ENCODE data around the gene CHRDL2. TPM values are rescaled to one million over a fixed set of nuclear protein-coding genes. Genes with fewer than 3 reads are reported as not detected.

CHRDL2 gene
- total and polyA plus RNA-seq, 2 donors (not counting 3 experiments of a cell fraction or from before 2014, with no cell fraction given) = not detected

- H3K4me2 ChIP-seq (ENCODE audit: insufficient read depth, low read length) = no peak overlapping the region
- H3K9me1 ChIP-seq (replicated peaks; ENCODE audit: control insufficient read depth, extremely low read depth, insufficient read depth, low read length) = no peaks in the 10 kb centered on the region
- no peak for DNase-seq (ENCODE audit: low read depth, low spot score)
- H2AFZ ChIP-seq (ENCODE audit: low read depth, low read length) = no peak overlapping the region
- TF ChIP-seq EZH2 (IDR thresholded peaks at IDR 0.05; ENCODE audit: borderline replicate concordance, low read depth, low read length, severe bottlenecking) = no peak
- FAIRE-seq = no peak
- no peaks in the 10 kb centered on the region for H3K79me2 ChIP-seq (ENCODE audit: control insufficient read depth, insufficient read depth, low read length)
- no peaks in the 10 kb centered on the region for H3K9me3 ChIP-seq (replicated peaks; ENCODE audit: control insufficient read depth, insufficient read depth, low read length)
- no peaks in the 10 kb centered on the region for H3K27me3 ChIP-seq (ENCODE audit: control insufficient read depth in 2 of 2, insufficient read depth in 2 of 2, low read length in 2 of 2)
- H3K27ac ChIP-seq (ENCODE audit: insufficient read depth, low read depth, low read length) = no peak overlapping the region
- H3K36me3 ChIP-seq (ENCODE audit: control insufficient read depth in 2 of 2, extremely low read depth in 1 of 2, insufficient read depth in 2 of 2, low read length in 2 of 2) = no peaks in the 10 kb centered on the region
- no peak overlapping the region for H3K4me3 ChIP-seq (replicated peaks in 1 of 3; ENCODE audit: insufficient read depth in 1 of 3, low read depth in 1 of 3, low read length in 3 of 3)
- no peaks in the 10 kb centered on the region for H4K20me1 ChIP-seq (replicated peaks; ENCODE audit: control insufficient read depth, extremely low read depth, insufficient read depth, low read length)
- CTCF ChIA-PET = interaction anchor here (9.0 kb wide), 1 partner anchor 21 kb away, joined by 84 read pairs; no protein-coding TSS in a partner anchor
- POLR2A ChIA-PET = no interaction called here
- no peak overlapping the region for H3K9ac ChIP-seq (replicated peaks; ENCODE audit: extremely low read depth, insufficient read depth, low read length)
- no TSS peak for BruUV-seq (replicated peaks)
- intact Hi-C loops (cut with micrococcal nuclease) = no loop called here
- H3K4me1 ChIP-seq (ENCODE audit: control insufficient read depth, extremely low read depth, insufficient read depth, low read length) = peaks cover 4% of the 10 kb centered on the region
- dilution Hi-C loops (cut with MboI; ENCODE audit: extremely low pct_ligation_motif_present, low sequenced_read_pairs) = no loop called here
Measured at GRCh38 chr11:74680703-74681531, 50.3 kb downstream of the CHRDL2 start.

GRCh38 chr11:74680035-74680671, 51.1 kb downstream of the CHRDL2 start:
- intact Hi-C loops (cut with micrococcal nuclease) = no loop called here
- H2AFZ ChIP-seq (ENCODE audit: low read depth, low read length) = no peak overlapping the region
- H3K36me3 ChIP-seq (ENCODE audit: control insufficient read depth in 2 of 2, extremely low read depth in 1 of 2, insufficient read depth in 2 of 2, low read length in 2 of 2) = no peaks in the 10 kb centered on the region
- FAIRE-seq (no peak), DNase-seq (ENCODE audit: low read depth, low spot score) (no peak)
- H3K9me1 ChIP-seq (replicated peaks; ENCODE audit: control insufficient read depth, extremely low read depth, insufficient read depth, low read length) = no peaks in the 10 kb centered on the region
- BruUV-seq (replicated peaks) = no TSS peak
- H3K79me2 ChIP-seq (ENCODE audit: control insufficient read depth, insufficient read depth, low read length) = no peaks in the 10 kb centered on the region
- no peaks in the 10 kb centered on the region for H3K27me3 ChIP-seq (ENCODE audit: control insufficient read depth in 2 of 2, insufficient read depth in 2 of 2, low read length in 2 of 2)
- no peak overlapping the region for H3K27ac ChIP-seq (ENCODE audit: insufficient read depth, low read depth, low read length)
- no peaks in the 10 kb centered on the region for H3K9me3 ChIP-seq (replicated peaks; ENCODE audit: control insufficient read depth, insufficient read depth, low read length)
- dilution Hi-C loops (cut with MboI; ENCODE audit: extremely low pct_ligation_motif_present, low sequenced_read_pairs) = no loop called here
- CTCF ChIA-PET = interaction anchor here (5.3 kb wide), 1 partner anchor 22 kb away, joined by 31 read pairs; no protein-coding TSS in a partner anchor
- no peak overlapping the region for H3K4me3 ChIP-seq (replicated peaks in 1 of 3; ENCODE audit: insufficient read depth in 1 of 3, low read depth in 1 of 3, low read length in 3 of 3)
- TF ChIP-seq GATA2 (IDR thresholded peaks at IDR 0.05; ENCODE audit: insufficient read depth, insufficient read length, low read depth, low read length) (no peak), MYC (IDR thresholded peaks at IDR 0.05; ENCODE audit: low read depth, low read length) (no peak), POLR2A (IDR thresholded peaks at IDR 0.05; ENCODE audit: low read depth, low read length) (no peak), JUN (IDR thresholded peaks at IDR 0.05; ENCODE audit: borderline replicate concordance, insufficient read depth, insufficient read length, low read depth) (no peak), POLR2AphosphoS5 (IDR thresholded peaks at IDR 0.05; ENCODE audit: insufficient read depth, low read depth, low read length) (no peak), MAX (IDR thresholded peaks at IDR 0.05; ENCODE audit: insufficient read depth, insufficient read length) (no peak), CTCF (IDR thresholded peaks at IDR 0.05; ENCODE audit: extremely low read depth in 1 of 2, insufficient read depth in 1 of 2, low read depth in 1 of 2, low read length in 2 of 2) (no peak), FOS (IDR thresholded peaks at IDR 0.05; ENCODE audit: borderline replicate concordance, insufficient read depth, low read length) (no peak), EZH2 (IDR thresholded peaks at IDR 0.05; ENCODE audit: borderline replicate concordance, low read depth, low read length, severe bottlenecking) (no peak)
- no peak overlapping the region for H3K4me2 ChIP-seq (ENCODE audit: insufficient read depth, low read length)
- no peaks in the 10 kb centered on the region for H4K20me1 ChIP-seq (replicated peaks; ENCODE audit: control insufficient read depth, extremely low read depth, insufficient read depth, low read length)
- H3K4me1 ChIP-seq (ENCODE audit: control insufficient read depth, extremely low read depth, insufficient read depth, low read length) = peaks cover 4% of the 10 kb centered on the region
- POLR2A ChIA-PET = no interaction called here
- no peak overlapping the region for H3K9ac ChIP-seq (replicated peaks; ENCODE audit: extremely low read depth, insufficient read depth, low read length)
